Stimulated activated CD8-positive, alpha-beta memory T cell treated with anti-CD3 and anti-CD28 coated beads, Interleukin-12 subunit alpha, Interleukin-12 subunit beta, amount 100 ng/mL, for 4 hours (primary cell): ENCODE data around the gene ABCF2.

Experiments used
- DNase-seq: peaks from one replicate; pipeline ENCODE4 v3.0.0-alpha.2; 2020; ENCODE audit warnings: low read depth

The ABCF2 gene

GRCh38 chr7:151226875-151227782, at the start of gene ABCF2:
Gene ABCF2 (minus strand): TSS chr7:151227205. CDS start chr7:151226458, 747 bp downstream.
- DNase-seq, result peak; percentile 97

GRCh38 chr7:151275813-151276577, 49.0 kb upstream of the ABCF2 start:
- no peak for DNase-seq

DNA sequence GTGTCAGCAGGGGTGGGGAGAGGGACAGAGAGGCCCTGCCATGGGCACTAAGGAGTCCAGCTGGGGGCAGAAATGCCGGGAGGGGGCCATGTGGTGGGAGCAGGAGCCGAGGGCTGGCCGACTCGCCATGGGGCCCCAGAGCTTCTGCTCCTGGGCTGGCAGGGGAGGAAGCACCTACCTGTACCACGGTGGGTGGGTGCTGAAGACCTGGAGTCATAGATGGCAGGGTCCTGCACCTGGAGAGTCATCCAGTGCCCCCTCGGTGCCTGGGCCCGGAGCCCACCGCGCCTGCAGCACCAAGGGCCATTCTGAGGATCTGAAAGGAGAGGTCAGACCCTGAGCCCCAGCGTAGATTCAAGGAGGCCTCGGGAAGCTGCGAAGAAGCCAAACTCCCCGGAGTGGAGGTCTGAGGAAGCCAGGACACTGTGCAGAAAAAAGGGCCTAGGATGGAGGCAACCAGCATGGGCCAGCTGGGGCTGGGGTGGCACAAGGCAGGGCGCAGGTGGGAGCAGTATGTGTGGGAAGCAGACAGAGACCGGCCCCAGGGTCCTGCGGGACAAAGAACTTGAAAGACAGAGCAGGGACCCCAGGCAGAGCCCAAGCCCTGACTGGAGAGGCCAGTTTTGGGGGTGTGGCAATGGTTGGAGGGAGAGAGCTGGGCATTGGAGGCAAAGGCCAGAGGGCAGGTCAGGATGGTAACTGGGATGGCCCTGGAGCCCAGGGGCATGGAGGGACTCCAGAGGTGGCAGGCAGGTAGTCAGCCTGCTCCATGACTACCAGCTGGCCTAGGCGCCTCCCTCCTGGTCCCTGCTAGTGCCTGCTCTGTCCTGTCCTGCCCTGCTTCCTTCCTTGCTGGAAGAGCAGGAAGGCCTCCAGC, 48.2 kb upstream of the ABCF2 start:
- no peak for DNase-seq

GRCh38 chr7:151274396-151274795, 47.4 kb upstream of the ABCF2 start:
- DNase-seq, result no peak

DNA sequence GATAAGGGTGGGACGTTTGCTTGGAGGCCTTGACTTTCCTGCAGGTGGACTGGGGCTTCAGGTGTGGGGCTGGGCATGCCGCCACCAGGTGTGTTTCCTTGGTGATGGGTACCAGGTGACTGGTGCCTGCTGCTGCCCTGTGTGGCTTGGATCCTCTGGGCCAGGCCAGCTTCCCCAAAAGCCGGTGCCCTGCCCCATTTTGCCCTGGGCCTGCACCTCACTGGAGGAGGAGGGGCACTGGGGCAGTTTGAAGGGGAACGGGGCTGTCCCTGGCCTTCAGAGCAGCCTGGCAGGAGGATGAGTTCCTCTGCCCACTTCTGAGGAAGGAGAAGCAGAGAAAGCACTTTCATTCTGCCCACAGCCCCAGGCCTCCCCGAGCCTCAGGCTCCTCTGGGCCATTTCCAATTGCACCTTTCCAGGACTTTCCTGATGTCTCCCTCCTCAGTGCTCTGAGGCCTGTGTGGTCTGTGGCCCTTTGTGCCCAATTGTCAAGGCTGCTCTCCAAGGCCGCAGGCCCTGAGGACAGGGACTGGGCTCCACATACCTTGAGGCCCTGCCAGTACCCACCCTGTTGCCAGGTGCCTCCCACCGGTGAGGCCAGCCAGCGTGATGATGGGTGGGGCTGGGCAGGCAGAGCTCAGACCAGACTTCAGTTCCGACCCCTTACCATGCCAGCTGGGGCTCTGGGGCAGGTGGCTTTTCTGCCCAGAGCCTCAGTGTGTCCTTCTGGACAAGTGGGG, 46.8 kb upstream of the ABCF2 start:
- no peak for DNase-seq

- DNase-seq, result no peak
Observed at GRCh38 chr7:151272877-151273276, 45.9 kb upstream of the ABCF2 start.

DNA sequence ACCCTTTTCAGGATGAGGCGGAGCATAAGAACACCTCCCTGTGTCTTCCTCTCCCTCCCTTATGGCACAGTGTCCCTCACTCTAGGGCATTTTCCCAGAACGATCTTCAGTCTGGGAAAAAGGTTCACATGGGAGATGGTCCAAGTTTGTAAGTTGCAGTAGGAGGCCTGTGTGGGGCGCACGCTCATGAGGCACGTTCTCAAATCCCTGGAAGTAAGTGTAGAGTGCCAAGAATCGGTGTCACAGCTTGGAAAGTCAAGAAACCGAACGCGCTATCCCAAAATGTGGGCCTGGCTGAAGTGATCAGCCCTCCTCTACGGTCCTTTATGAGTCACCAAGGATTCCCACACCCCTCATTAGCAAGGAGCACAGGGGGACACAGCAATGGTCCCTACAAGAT, 45.4 kb upstream of the ABCF2 start:
- DNase-seq, result no peak

DNA sequence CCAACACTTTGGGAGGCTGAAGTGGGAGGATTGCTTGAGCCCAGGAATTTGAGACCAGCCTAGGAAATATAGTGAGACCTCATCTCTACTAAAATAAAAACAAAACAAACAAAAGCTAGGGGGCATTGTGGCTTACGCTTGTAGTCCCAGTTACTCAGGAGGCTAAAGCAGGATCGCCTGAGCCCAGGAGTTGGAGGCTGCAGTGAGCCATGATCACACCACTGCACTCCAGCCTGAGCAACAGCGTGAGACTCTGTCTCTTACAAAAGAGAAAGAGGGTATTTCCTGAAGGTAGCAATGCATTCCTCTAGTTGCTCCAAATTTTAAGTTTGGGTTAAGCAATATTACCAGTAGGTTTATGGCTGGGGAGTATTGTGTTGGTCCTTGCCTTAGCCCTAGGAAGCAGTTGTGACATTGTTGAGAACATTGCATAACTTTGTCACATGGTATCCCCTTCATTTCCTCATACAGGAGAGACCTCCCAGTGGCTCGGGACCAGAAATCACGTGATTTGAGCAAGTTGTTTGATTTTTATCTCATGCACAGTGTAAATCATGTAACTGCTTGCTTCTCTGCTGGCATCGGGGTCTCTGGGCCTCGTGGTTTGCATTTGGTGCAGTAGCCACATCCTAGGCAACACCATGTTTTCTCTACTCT, 44.8 kb upstream of the ABCF2 start:
- DNase-seq, result no peak

DNA sequence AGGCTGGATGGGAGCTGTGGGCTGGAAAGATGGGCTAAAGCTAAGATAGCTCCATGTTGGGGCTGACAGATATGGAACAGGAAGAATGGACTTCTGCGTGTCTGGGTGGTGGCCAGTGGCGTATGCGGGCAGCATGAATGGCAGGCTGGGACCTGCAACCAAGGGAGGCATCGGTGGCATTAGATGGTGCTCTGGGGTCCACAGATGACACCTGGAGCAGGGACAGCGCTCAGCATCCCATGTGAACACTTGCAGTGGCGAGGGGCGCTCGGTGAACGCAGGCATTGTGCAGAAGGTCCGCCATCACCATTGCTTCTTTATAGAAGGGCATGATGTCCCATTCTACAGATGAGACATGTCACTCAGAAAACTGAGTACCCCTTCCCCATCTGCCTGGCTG, 42.5 kb upstream of the ABCF2 start:
- no peak for DNase-seq

DNA sequence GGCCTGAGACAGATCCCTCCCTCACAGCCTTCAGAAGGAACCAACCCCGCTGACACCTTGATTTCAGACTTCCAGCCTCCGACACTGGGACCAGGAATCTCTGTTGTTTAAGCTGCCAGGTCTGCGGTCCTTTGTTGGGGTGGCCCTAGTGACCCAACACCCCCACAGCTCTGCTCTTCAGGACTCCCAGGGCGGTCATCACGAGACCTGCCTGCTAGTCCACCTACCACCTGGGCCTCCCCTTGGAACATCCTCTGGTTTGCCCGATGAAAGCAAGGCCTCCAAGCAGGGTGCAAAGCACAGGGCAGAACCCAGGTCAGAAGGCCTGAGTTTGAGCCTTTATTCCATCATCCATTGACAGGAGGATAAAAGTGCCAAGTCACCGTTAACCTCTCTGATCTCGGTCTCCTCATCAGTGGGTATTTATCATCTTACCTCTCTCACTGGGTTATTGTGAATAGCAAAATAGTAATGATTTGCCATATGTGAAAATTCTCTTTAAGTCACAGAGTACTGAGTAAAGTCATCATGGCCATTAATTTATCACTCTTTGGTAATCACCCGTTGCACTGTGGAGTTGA, 38.4 kb upstream of the ABCF2 start:
- DNase-seq, result no peak

DNA sequence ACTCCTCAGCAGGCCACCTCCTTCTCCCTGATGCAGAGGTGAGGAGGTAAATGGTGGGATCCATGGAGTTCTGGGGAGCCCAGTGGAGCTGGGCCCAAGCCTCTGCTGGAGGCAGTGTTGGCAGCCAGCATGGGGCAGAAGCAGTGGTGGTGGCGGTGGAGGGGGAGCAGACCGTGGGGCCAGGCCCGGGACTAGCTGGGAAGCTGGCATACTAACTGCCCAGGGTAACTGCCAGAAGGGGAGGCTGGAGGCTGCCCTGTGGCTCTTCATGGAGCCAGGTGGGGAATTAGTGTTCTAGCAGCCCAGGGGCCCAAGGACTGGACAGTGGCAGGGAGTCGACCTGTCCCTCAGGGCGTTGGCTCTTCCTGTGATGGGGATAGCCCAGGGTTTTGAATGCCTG, 37.6 kb upstream of the ABCF2 start:
- no peak for DNase-seq

- no peak for DNase-seq
Observed at GRCh38 chr7:151261529-151261928, 34.5 kb upstream of the ABCF2 start.

DNA sequence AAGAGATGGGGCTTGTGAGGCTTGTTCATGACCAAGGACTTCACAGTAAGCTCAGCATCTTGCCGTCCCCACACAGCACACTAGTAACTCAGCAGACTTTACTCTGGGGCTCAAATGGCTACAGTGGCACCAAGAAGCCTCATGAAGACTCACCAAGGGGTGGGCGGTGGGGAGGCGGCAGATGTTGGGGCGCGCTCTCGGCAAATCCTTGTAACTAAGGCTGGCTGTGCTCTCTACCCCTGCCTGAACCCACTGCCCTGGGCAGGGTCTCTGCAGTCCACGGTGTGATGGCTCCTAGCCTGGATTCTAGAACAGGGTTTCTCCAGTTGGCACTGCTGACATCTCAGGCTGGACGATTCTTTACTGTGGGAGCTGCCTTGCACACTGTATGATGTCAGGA, 33.9 kb upstream of the ABCF2 start:
- DNase-seq, result no peak

DNA sequence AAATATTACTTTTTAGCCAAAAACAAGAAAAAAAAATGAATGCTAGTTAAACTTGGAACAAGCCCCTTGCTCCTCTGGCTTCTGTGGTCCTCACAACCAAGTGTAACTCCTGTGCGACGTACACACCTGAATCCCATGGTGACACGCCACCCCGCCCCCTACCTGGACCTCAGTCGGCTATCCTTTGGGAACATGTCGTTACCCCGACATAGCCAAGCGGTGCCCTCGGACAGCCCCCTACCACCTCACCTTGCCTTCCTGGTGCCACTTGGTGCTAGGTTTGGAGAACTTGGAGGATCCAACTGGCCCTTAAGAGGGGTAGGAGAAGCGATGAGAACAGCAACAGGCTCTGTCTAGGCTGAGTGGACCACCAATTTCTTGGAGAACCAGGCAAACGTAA, 33.5 kb upstream of the ABCF2 start:
- no peak for DNase-seq

- no peak for DNase-seq
Observed at GRCh38 chr7:151257990-151258389, 31.0 kb upstream of the ABCF2 start.

- no peak for DNase-seq
Observed at GRCh38 chr7:151256410-151257045, 29.5 kb upstream of the ABCF2 start.

DNA sequence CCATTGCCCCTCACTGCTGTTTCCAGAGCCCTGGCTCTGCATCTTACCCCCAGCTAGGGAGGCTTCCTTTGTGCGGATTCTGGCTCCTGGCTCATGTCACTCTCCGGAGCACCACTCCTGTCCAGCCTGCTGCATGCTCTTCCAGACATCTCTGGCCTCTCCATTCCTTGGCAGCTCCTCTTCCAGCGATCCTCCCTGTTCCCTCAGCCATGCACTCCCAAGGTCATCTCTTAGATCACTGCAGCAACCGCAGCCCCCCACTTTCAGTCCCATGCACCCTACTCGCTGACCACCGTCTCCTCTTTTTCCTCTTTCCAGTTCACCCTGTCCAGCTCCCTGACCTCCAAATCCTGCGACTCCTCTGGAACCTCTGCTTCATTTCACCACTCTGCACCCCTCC, 28.4 kb upstream of the ABCF2 start:
- no peak for DNase-seq

GRCh38 chr7:151254851-151255250, 27.8 kb upstream of the ABCF2 start:
- no peak for DNase-seq

DNA sequence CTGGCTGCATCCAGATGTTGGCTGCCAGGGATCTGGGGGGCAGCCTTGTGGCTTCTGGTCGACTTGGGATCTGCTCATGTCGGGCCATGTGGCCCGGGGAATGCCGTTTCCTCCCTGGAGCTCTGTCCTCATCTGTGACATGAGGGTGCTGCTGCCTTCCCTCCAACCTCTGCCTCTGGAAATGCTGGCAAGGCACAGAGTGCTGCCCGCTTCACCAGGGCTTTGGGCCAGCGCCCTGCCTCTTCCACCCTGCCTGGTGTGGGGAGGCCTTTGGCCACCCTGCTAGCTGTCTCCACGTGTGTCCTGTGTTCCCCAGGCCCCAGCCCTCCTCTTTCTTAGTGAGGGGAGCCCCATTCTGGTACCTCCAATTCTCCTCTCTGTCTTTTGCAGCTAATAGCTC, 27.3 kb upstream of the ABCF2 start:
- no peak for DNase-seq
